HG02623 (cell line): ENCODE data around the gene TMEM8B.

ENCODE experiments used
- ATAC-seq: cut with Tn5 transposase; IDR thresholded peaks from one replicate; pipeline ENCODE4 v1.9.1; 2021; ENCODE audit warnings: moderate library complexity; ENCODE audit not compliant: unreplicated experiment

TMEM8B gene

GRCh38 chr9:35829084-35829763, at the start of gene TMEM8B:
TSS of gene TMEM8B (plus strand) at chr9:35829228. CDS start at chr9:35829448, 220 bp downstream.
- peak; percentile 72 for ATAC-seq

- no peak for ATAC-seq
Observed at GRCh38 chr9:35781066-35781465, 48.0 kb upstream of the TMEM8B start.

- ATAC-seq: no peak
Observed at GRCh38 chr9:35783418-35783817, 45.6 kb upstream of the TMEM8B start.

- no peak for ATAC-seq
Observed at GRCh38 chr9:35789541-35789940, 39.5 kb upstream of the TMEM8B start.

GRCh38 chr9:35790025-35790384, 39.0 kb upstream of the TMEM8B start:
- ATAC-seq: no peak

- no peak for ATAC-seq
Observed at GRCh38 chr9:35790385-35791296, 38.4 kb upstream of the TMEM8B start.

- ATAC-seq: no peak
Observed at GRCh38 chr9:35791297-35791921, 37.6 kb upstream of the TMEM8B start, which contains the start of gene NPR2. TSS of gene NPR2 (plus strand) at chr9:35791591. CDS start at chr9:35792409, 818 bp downstream.

GRCh38 chr9:35792024-35792813, 36.8 kb upstream of the TMEM8B start:
- ATAC-seq: no peak

GRCh38 chr9:35792826-35793225, 36.2 kb upstream of the TMEM8B start:
- ATAC-seq: no peak

GRCh38 chr9:35793461-35793860, 35.6 kb upstream of the TMEM8B start:
- ATAC-seq: no peak

GRCh38 chr9:35795695-35796094, 33.3 kb upstream of the TMEM8B start:
- no peak for ATAC-seq

GRCh38 chr9:35797311-35798109, 31.5 kb upstream of the TMEM8B start:
- no peak for ATAC-seq

GRCh38 chr9:35798658-35799374, 30.2 kb upstream of the TMEM8B start:
- ATAC-seq: no peak

- no peak for ATAC-seq
Observed at GRCh38 chr9:35800530-35800929, 28.5 kb upstream of the TMEM8B start.

- no peak for ATAC-seq
Observed at GRCh38 chr9:35801328-35802128, 27.5 kb upstream of the TMEM8B start.

- no peak for ATAC-seq
Observed at GRCh38 chr9:35806101-35806500, 22.9 kb upstream of the TMEM8B start.

- no peak for ATAC-seq
Observed at GRCh38 chr9:35808433-35808832, 20.6 kb upstream of the TMEM8B start.

- ATAC-seq: no peak
Observed at GRCh38 chr9:35810122-35810521, 18.9 kb upstream of the TMEM8B start.
